ENCODE results near the gene SPTLC3. TPM values are rescaled to one million over a fixed set of nuclear protein-coding genes. Genes with fewer than 3 reads are reported as not detected.

The SPTLC3 gene
- total and polyA plus RNA-seq, 8 donors = 1.1 to 33.9 (median 2.1) TPM; not detected in 1

- TF ChIP-seq POLR2AphosphoS5 (IDR thresholded peaks at IDR 0.05) (no peak), EP300 (IDR thresholded peaks at IDR 0.05) (no peak), POLR2A (IDR thresholded peaks at IDR 0.05) (no peak)
- TF ChIP-seq, protein P1, sequence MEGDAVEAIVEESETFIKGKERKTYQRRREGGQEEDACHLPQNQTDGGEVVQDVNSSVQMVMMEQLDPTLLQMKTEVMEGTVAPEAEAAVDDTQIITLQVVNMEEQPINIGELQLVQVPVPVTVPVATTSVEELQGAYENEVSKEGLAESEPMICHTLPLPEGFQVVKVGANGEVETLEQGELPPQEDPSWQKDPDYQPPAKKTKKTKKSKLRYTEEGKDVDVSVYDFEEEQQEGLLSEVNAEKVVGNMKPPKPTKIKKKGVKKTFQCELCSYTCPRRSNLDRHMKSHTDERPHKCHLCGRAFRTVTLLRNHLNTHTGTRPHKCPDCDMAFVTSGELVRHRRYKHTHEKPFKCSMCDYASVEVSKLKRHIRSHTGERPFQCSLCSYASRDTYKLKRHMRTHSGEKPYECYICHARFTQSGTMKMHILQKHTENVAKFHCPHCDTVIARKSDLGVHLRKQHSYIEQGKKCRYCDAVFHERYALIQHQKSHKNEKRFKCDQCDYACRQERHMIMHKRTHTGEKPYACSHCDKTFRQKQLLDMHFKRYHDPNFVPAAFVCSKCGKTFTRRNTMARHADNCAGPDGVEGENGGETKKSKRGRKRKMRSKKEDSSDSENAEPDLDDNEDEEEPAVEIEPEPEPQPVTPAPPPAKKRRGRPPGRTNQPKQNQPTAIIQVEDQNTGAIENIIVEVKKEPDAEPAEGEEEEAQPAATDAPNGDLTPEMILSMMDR (IDR thresholded peaks at IDR 0.05) = no peak
- intact Hi-C loops (cut with DNase I; ENCODE audit: low total_unique reads) = no loop called here
- Histone ChIP-seq H3K4me1 (no peaks in the 10 kb centered on the region), H3K4me3 (no peak overlapping the region), H3K36me3 (no peaks in the 10 kb centered on the region), H3K9me3 (no peaks in the 10 kb centered on the region), H3K27ac (no peak overlapping the region), H3K27me3 (no peaks in the 10 kb centered on the region)
- no peak for DNase-seq
These were observed 33.7 kb downstream of the SPTLC3 start for GRCh38 chr20:13042458-13042794.

GRCh38 chr20:13046409-13046808, 37.6 kb downstream of the SPTLC3 start:
- WGBS, 5 donors = 63 to 88% (median 77%) methylated on average over 1 of the region's 1 CpG
- no peak for DNase-seq

DNA sequence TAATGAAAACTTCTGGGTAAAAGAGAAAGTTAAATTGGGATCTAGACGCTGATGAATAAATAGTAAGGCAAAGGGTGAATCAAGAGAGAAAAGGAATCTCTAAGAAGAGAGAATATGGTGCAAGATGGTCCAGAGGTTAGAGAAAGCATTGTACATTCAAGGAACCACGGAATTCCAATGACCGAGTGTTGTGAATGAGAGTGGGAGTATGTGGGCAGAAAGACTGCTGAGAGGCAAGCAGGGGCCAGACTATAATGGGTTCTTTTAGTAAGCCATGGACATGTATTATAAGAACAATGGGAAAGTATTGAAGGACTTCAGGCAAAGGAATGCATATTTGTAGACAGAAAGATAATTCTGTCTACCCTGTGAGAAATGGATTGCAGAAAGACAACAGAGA, 45.2 kb downstream of the SPTLC3 start:
- no peaks in the 10 kb centered on the region for H3K4me1 ChIP-seq
- H3K27ac ChIP-seq = no peak overlapping the region
- TF ChIP-seq POLR2A (IDR thresholded peaks at IDR 0.05) (no peak), EP300 (IDR thresholded peaks at IDR 0.05) (no peak), POLR2AphosphoS5 (IDR thresholded peaks at IDR 0.05) (no peak)
- TF ChIP-seq, protein P1 (IDR thresholded peaks at IDR 0.05) = no peak
- 60 to 88% (median 77%) methylated on average over 3 of the region's 3 CpGs for WGBS, 5 donors
- no peak for DNase-seq
- intact Hi-C loops (cut with DNase I; ENCODE audit: low total_unique reads) = no loop called here
- peaks cover 0 to 8% (median 6%) of the 10 kb centered on the region in 4 donors for H3K36me3 ChIP-seq
- H3K9me3 ChIP-seq = no peaks in the 10 kb centered on the region
- no peak overlapping the region for H3K4me3 ChIP-seq
- no peaks in the 10 kb centered on the region for H3K27me3 ChIP-seq

More at GRCh38 chr20:13046409-13046808, 37.6 kb downstream of the SPTLC3 start:
- Histone ChIP-seq H3K9me3 (no peaks in the 10 kb centered on the region), H3K27ac (no peak overlapping the region), H3K36me3 (peaks cover 0 to 10% (median 7%) of the 10 kb centered on the region in 4 donors), H3K27me3 (no peaks in the 10 kb centered on the region), H3K4me1 (no peaks in the 10 kb centered on the region), H3K4me3 (no peak overlapping the region)
- intact Hi-C loops (cut with DNase I; ENCODE audit: low total_unique reads) = no loop called here
- TF ChIP-seq POLR2AphosphoS5 (IDR thresholded peaks at IDR 0.05) (no peak), POLR2A (IDR thresholded peaks at IDR 0.05) (no peak), EP300 (IDR thresholded peaks at IDR 0.05) (no peak)
- TF ChIP-seq, protein P1 (IDR thresholded peaks at IDR 0.05) = no peak

- Histone ChIP-seq H3K4me1 (no peaks in the 10 kb centered on the region), H3K27me3 (no peaks in the 10 kb centered on the region), H3K9me3 (no peaks in the 10 kb centered on the region), H3K36me3 (no peaks in the 10 kb centered on the region), H3K4me3 (no peak overlapping the region), H3K27ac (no peak overlapping the region)
- intact Hi-C loops (cut with DNase I; ENCODE audit: low total_unique reads) = no loop called here
- TF ChIP-seq EP300 (IDR thresholded peaks at IDR 0.05) (no peak), POLR2A (IDR thresholded peaks at IDR 0.05) (no peak)
- TF ChIP-seq, protein P1 (IDR thresholded peaks at IDR 0.05) = no peak
- 81 to 93% (median 88%) methylated on average over 9 of the region's 9 CpGs for WGBS, 5 donors
- DNase-seq = no peak
These were observed 50.1 kb downstream of the SPTLC3 start for GRCh38 chr20:13058666-13059389.
